ENCODE data around the gene DMC1. TPM values are rescaled to one million over a fixed set of nuclear protein-coding genes. Genes with fewer than 3 reads are reported as not detected.
"Not testable (repeated sequence)": the region's sequence is repeated elsewhere in the genome, so short reads cannot be mapped to it uniquely, and the experiment has no call there.

DMC1 gene
- 1 to 10 TPM; 4.2 to 6.8 TPM for total RNA-seq
- polyA plus RNA-seq (2013, experiment 1 of 2): 4.1 TPM
- 4.3 TPM for polyA plus RNA-seq (2013, experiment 2 of 2)
- long read RNA-seq, experiment 1, partial matches to known transcripts: 0 of 1 reads
- long read RNA-seq, experiment 1, other reads (novel, unspliced or antisense): 1 of 1 reads
- long read RNA-seq, experiment 2, partial matches to known transcripts: 0 of 1 reads
- long read RNA-seq, experiment 2, other reads (novel, unspliced or antisense): 1 of 1 reads
- long read RNA-seq, experiment 3, partial matches to known transcripts: 1 of 6 reads
- long read RNA-seq, experiment 3, other reads (novel, unspliced or antisense): 4 of 6 reads
- long read RNA-seq, experiment 4, partial matches to known transcripts: 0 of 6 reads
- long read RNA-seq, experiment 4, other reads (novel, unspliced or antisense): 4 of 6 reads

- Mint-ChIP-seq H3K27ac (peak within 1 kb of the TSS; percentile 96), H3K4me3 (peak within 1 kb of the TSS; percentile 78)
- H3K9me3 ChIP-seq (ENCODE audit: control insufficient read depth, low read length): no peaks in the 10 kb centered on the region
These were observed at the start of gene DMC1 for GRCh38 chr22:38569972-38570778. DMC1 (minus strand) TSS chr22:38570183; CDS start chr22:38568256, 1,927 bp downstream.

DNA sequence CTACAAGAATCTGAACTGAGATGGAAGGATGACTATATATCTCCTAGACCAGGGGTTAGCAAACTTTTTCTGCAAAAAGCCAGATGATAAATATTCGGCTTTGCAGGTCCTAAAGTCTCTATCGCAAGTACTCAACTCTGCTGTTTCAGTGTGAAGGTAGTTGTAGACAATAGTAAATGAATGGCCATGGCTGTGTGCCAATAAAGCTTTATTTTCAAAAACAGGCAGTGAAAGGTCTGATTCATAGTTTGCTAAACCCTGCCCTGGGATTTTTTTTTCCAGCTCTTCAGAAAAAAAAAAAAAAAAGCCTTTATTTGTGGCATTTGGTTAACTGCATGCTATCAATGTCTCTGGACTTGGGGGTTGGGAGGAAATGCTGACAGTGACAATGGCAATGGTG lies 48.7 kb upstream of the DMC1 start:
- 96 to 100% methylated on average over 2 of the region's 2 CpGs for WGBS, 2 experiments (ENCODE audit: insufficient coverage in 1 of 2, insufficient read length in 1 of 2)
- no peaks in the 10 kb centered on the region for H3K4me1 ChIP-seq (ENCODE audit: control insufficient read depth, insufficient read depth, low read length)
- Mint-ChIP-seq H3K9me3 (peaks cover 13% of the 10 kb centered on the region), H3K4me3 (no peak overlapping the region), H3K4me1 (no peaks in the 10 kb centered on the region), H3K27ac (no peak overlapping the region), H3K36me3 (ENCODE audit: low read depth) (peaks cover 67% of the 10 kb centered on the region), H3K27me3 (ENCODE audit: insufficient read depth) (no peaks in the 10 kb centered on the region)
- peaks cover 29% of the 10 kb centered on the region for H3K36me3 ChIP-seq (ENCODE audit: control insufficient read depth, insufficient read depth, low read length)
- no peak overlapping the region for H3K27ac ChIP-seq (ENCODE audit: low read depth, low read length)
- TF ChIP-seq CTCF (conservative IDR thresholded peaks at IDR 0.05): no peak
- peaks cover 12% of the 10 kb centered on the region for H3K9me3 ChIP-seq (ENCODE audit: control insufficient read depth, low read length)
- DNase-seq: no peak
- no peak overlapping the region for H3K9ac ChIP-seq (ENCODE audit: extremely low read depth, low read length, poor library complexity, severe bottlenecking)
- H3K27me3 ChIP-seq (ENCODE audit: control insufficient read depth, insufficient read depth, low read length, poor library complexity, severe bottlenecking): no peaks in the 10 kb centered on the region
- H3K4me3 ChIP-seq (ENCODE audit: low read length): no peak overlapping the region

More at GRCh38 chr22:38569972-38570778, at the start of gene DMC1:
- no peaks in the 10 kb centered on the region for H3K36me3 Mint-ChIP-seq (ENCODE audit: low read depth)
- DNase-seq: peak; percentile 100
- Histone ChIP-seq H3K36me3 (ENCODE audit: control insufficient read depth, insufficient read depth, low read length) (no peaks in the 10 kb centered on the region), H3K4me1 (ENCODE audit: control insufficient read depth, insufficient read depth, low read length) (peaks cover 4% of the 10 kb centered on the region), H3K4me3 (ENCODE audit: low read length) (peak within 1 kb of the TSS; percentile 90), H3K9ac (ENCODE audit: extremely low read depth, low read length, poor library complexity, severe bottlenecking) (peak within 1 kb of the TSS; percentile 89), H3K27me3 (ENCODE audit: control insufficient read depth, insufficient read depth, low read length, poor library complexity, severe bottlenecking) (no peaks in the 10 kb centered on the region), H3K27ac (ENCODE audit: low read depth, low read length) (peak within 1 kb of the TSS; percentile 46)
- no peaks in the 10 kb centered on the region for H3K9me3 Mint-ChIP-seq
- 0 to 1% methylated on average over 14 to 61 of the region's 64 CpGs for WGBS, 2 experiments (ENCODE audit: insufficient coverage in 1 of 2, insufficient read length in 1 of 2)
- no peak for TF ChIP-seq CTCF (conservative IDR thresholded peaks at IDR 0.05)
- peaks cover 18% of the 10 kb centered on the region for H3K4me1 Mint-ChIP-seq
- peaks cover 10% of the 10 kb centered on the region for H3K27me3 Mint-ChIP-seq (ENCODE audit: insufficient read depth)

DNA sequence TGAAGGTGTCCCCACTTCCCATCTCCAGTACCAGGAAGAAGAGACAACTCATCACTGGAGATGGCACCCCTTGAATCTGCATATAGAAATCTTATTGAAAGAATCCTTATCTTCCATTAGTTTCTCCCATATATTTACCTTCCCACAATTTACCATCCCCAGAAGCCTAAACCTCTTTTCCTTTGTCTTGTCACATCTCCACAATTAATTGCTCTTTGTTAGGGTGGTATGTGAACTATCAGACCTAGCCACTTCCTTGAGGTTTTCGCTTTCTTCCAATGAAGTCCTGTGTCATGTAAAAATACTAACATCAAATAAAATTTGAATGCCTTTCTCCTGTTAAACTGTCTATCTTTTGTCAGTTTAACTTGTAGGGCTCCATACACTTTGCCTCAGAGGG lies 48.3 kb upstream of the DMC1 start:
- H3K4me1 Mint-ChIP-seq: no peaks in the 10 kb centered on the region
- Histone ChIP-seq H3K27ac (ENCODE audit: low read depth, low read length) (no peak overlapping the region), H3K36me3 (ENCODE audit: control insufficient read depth, insufficient read depth, low read length) (peaks cover 29% of the 10 kb centered on the region), H3K4me3 (ENCODE audit: low read length) (no peak overlapping the region), H3K9me3 (ENCODE audit: control insufficient read depth, low read length) (peaks cover 12% of the 10 kb centered on the region), H3K9ac (ENCODE audit: extremely low read depth, low read length, poor library complexity, severe bottlenecking) (no peak overlapping the region), H3K27me3 (ENCODE audit: control insufficient read depth, insufficient read depth, low read length, poor library complexity, severe bottlenecking) (no peaks in the 10 kb centered on the region), H3K4me1 (ENCODE audit: control insufficient read depth, insufficient read depth, low read length) (no peaks in the 10 kb centered on the region)
- TF ChIP-seq CTCF (conservative IDR thresholded peaks at IDR 0.05): no peak
- no peak overlapping the region for H3K4me3 Mint-ChIP-seq
- H3K27ac Mint-ChIP-seq: no peak overlapping the region
- no peak for DNase-seq
- whole genome bisulfite sequencing, 2 experiments (ENCODE audit: insufficient coverage in 1 of 2, insufficient read length in 1 of 2): 100% methylated on average over 1 of the region's 1 CpG
- peaks cover 69% of the 10 kb centered on the region for H3K36me3 Mint-ChIP-seq (ENCODE audit: low read depth)
- H3K27me3 Mint-ChIP-seq (ENCODE audit: insufficient read depth): no peaks in the 10 kb centered on the region
- peaks cover 13% of the 10 kb centered on the region for H3K9me3 Mint-ChIP-seq

GRCh38 chr22:38615064-38615405 lies 45.1 kb upstream of the DMC1 start:
- peaks cover 57% of the 10 kb centered on the region for H3K36me3 Mint-ChIP-seq (ENCODE audit: low read depth)
- DNase-seq; H3K4me3 Mint-ChIP-seq; H3K9ac ChIP-seq (ENCODE audit: extremely low read depth, low read length, poor library complexity, severe bottlenecking); H3K4me1 ChIP-seq (ENCODE audit: control insufficient read depth, insufficient read depth, low read length); H3K4me3 ChIP-seq (ENCODE audit: low read length); H3K27ac Mint-ChIP-seq; H3K4me1 Mint-ChIP-seq; H3K27me3 Mint-ChIP-seq (ENCODE audit: insufficient read depth); H3K27me3 ChIP-seq (ENCODE audit: control insufficient read depth, insufficient read depth, low read length, poor library complexity, severe bottlenecking); H3K27ac ChIP-seq (ENCODE audit: low read depth, low read length): not testable (repeated sequence)
- H3K36me3 ChIP-seq (ENCODE audit: control insufficient read depth, insufficient read depth, low read length): peaks cover 34% of the 10 kb centered on the region
- WGBS, 2 experiments (ENCODE audit: insufficient coverage in 1 of 2, insufficient read length in 1 of 2): 93 to 96% methylated on average over 4 to 6 of the region's 9 CpGs
- H3K9me3 ChIP-seq (ENCODE audit: control insufficient read depth, low read length): peaks cover 12% of the 10 kb centered on the region
- peaks cover 13% of the 10 kb centered on the region for H3K9me3 Mint-ChIP-seq
